HUDEP-2 (cell line): ENCODE measurements around the gene SEC16B.

Experiments
- DNase-seq, 76 experiments: peaks; one replicate each; lab custom pipeline; 2025; ENCODE audit not compliant: unreplicated experiment in 76 of 76; lab: John Stamatoyannopoulos, UW

SEC16B gene

DNA sequence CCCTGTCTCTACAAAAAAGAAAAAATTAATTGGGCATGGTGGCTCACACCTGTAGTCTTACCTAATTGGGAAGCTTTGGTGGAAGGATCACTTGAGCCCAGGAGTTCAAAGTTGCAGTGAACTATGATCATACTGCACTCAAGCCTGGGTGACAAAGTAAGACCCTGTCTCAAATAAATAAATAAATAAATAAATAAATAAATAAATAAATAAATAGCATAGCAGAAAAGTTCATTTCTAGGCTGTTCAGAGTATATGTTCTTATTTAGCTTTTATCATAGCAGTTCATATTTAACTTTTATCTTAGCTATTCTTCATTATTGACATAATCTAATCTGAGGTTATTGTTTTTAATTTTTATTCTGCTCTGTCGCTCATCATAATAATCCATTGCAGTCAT lies 8.7 kb upstream of the SEC16B start:
- no peak for DNase-seq

DNA sequence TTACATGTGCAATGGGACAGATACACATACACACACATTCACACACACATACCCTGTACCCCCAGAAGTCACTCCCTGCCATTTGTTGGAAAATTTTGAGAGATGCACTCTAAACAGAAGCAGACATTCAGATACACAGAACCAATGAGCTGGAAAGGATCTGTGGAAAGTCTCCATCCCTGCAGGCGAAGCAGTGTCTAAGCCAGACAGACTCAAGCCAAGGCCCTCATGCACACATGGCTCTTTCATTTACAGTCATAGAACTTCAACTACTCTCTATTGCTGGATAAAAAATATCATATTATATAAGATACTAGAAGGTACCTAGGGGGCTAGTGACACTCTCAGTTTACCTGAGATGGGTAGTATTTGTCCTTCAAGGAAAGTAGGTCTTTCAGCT lies 7.3 kb upstream of the SEC16B start:
- DNase-seq: no peak

DNA sequence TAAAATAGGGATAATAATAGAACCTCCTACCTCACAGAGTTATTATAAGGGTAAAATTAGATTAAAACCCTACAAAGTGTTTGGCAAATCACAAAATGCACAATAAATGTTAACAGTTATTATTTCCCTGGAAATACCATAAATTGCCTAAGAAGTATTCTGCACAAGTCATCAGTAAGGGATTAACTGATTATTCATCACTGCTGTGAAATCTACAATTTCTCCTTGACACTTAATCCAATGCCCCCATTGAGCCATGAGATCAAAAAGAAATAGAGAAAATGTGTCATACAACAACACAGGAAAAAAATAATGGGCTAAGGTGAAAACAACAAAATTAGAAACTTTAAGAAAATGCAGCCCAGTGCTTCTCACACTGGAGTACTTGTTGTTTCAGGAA lies 6.7 kb upstream of the SEC16B start:
- no peak for DNase-seq

DNA sequence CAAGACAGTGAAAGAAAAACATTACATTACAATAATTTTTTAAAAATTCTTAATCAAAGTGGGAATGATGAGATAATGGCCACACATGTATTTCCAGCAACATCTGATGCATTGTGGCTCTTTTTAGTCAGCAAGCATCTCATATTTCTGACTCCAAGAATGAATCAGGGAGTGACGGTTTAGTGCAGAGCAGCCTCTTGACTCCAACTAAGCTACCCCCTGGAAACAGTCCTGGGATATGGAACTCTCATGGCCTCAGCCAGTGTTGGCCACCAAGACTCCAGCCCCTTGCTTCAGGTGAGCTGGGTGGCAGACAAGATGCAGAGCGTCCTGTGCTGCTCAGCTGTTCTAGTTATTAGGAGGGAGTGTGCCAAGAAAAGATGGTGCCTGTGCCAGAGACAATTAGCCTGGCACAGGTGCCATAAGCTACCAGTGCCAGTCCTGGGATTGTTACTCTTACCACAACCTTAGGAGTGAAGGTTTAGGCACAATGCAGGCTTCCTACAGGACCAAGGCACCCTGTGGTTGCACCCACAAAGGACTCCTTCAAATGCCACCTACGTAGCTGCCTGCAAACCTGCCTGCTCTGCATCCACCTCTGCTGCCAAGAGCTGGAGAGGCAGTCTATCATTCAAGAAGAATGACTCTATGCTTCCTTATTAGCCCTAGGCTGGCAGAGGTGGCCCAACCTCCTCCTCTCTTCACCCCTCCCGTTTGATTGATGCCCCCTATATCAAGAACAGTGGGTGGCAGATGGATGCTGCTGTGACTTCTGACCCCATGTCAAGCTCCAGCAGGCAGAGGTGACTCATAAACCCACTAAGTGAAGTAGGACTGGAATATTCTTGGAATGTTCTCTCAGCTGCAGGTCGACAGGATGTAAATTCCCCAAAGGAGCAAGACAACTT lies 6.0 kb upstream of the SEC16B start:
- no peak for DNase-seq

DNA sequence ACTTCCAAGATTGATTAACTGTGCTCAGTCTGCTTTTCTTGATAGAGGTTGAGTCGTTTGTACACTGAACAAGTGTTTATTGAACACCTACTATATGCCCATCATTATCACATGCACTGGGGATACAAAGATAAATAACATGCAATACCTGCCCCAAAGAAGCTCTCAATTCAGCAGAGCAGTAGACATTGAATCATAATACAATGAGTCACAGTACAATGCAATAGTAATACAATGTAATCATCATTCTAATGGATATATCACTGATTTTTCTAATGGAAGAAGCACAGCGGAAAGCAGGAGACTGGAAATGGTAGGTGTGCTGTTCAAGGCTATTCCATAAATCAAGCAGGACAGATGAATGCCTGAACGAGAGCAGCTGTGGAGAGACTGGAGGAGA lies 3.7 kb upstream of the SEC16B start:
- no peak for DNase-seq

DNA sequence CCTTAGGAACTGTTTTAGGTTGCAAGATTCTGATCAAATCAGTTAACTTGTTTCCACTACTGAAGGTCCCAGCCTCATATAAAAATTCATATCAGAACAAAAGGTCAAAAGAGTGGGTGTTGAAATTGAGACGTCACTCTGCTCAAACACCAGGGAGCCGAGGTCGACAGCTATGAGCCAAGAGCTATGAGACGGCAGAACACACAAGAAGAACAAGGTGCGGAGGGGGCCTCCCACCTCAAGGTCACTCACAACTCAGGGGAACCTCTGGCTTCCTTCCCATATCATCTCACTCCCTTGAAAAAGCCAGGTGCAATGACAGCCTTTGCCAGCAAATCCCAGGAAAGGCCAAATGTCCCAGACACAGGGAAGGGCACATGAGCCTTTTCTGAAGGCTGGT lies 749 bp downstream of the SEC16B start:
- no peak for DNase-seq

DNA sequence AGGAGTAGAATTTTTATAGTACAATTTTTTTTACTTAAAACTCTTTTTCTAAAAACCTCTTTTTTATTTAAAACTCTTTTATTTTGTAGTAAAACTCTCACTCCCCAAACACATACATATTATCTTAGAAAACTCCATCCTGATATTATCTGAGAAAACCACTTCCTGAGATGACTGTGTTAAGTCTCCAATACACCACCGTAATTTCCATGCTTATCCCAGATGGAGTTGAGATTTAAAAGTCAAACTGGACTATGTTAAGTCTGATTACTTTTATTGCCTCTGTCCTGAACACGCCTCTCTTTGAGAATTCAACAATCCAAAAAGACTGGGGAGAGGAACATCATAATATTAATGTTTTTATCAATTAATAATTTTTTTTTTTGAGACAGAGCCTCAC lies 3.7 kb downstream of the SEC16B start:
- no peak for DNase-seq

DNA sequence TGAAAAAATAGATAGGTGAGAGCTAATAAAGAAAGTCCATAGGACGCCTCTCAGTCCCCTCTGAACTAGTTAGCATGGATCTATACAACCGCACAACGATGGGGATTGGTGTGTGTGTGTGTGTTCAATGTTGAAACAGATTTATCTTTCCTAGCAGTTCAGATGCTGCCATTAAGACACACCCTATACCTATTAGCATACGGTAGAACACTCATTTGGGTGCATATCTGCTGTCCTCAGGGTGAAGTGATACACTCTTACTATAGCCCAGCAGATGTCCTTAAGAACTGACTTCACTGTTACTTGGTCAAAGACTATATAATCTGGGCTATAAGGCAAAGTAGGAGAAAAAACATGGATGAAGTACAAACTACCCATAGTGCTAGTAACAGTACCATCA lies 4.6 kb downstream of the SEC16B start:
- no peak for DNase-seq

DNA sequence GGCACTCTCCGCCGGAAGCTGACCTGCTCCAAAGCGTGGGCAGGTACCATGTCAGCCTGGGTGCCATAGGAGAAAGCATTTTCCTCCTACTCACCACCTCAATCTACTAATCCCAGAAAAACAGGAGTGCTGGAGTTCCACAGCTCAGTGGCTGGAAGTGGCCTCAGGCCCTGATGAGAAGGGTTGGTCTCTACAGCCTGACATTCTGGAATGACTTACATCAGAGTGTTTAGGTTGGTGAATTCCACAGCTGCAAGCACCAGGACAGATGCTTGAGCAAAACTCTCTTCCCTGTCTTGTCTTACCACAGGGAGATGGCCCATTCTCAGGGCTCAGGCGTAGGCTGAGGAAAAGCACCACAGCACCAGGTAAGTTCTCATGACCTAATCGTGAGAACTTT lies 5.5 kb downstream of the SEC16B start:
- no peak for DNase-seq

DNA sequence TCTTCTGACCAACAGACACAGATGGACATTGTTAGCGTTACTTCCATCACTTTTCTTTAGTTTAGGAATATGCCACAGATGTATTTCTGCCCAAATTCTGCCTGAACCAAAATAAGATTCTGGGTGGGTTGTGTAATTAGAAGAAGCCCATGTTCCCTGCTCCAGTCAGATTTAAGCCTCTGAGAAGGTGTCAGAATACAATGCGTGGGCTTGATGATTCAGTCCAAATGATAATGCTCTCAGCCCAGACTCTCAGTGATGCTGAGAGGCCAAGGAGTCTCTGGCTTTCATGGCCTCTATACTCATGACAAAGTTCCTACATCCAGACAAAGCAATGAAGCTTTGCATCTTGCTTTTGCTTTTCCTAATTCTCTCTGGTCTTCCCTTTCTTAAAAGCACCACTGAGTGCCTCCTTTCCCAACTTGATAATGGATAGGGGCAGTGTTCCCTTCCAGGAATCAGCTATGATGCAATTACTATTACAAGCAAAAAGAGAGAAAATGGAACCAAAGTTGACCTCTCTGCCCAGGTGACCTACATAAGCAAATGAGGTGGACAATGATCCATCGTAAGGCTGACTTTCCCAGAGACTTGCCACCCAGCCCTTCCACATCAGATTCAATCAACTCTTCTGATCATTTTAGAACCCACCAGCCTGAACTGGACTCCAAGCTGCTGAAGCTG lies 8.8 kb downstream of the SEC16B start:
- DNase-seq: no peak

DNA sequence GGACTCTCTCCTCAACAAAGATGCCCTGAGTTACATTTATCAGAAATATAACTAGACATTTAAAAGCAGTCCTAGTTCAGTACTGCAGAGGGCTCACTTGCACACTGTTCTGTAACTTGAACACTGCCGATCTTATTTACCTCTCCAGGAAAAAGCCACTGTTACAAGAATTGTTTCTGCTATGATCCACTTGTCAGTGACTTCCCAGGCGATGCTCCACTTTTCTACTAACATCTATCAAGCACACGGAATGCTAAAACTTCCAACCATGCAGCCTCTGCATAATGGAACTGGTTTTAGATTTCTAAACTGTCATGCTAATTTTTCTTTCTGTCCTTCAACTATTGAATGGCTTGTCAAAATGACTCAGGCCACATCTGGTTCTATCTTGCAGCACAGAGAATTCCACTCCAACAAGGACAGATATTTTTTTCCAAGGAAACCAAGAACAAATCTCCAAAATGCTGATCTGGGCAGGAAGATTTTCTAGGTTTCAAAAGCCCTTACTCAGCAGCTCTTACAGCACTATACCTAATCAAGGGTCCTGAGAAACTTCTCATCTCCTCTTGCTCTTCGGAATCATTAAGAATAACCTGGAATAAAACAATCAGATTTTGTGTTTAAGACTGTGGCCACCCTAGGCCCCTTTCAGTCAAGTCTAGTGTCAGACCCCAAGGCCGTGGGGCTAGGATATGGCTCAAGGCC lies 9.9 kb downstream of the SEC16B start:
- DNase-seq: no peak

DNA sequence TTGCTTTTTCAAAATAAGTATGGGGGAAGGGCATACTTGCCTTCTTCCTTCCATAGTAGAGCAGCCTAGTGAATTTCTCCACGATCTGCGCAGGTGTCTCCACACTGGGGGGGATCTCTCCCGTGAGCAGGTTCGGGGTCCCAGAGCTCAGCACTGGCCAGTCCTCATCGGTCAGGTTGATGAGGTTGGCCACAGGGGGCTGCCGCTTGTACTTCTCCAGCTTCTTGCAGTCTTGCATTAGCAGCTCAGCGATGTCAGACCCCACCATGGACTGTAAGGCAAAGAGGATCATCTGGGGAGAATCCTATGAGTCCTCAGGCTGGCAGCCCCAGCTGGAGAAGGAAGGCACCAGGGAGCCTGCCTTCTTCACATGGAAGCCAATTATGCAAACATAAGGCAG lies 11.8 kb downstream of the SEC16B start:
- no peak for DNase-seq

DNA sequence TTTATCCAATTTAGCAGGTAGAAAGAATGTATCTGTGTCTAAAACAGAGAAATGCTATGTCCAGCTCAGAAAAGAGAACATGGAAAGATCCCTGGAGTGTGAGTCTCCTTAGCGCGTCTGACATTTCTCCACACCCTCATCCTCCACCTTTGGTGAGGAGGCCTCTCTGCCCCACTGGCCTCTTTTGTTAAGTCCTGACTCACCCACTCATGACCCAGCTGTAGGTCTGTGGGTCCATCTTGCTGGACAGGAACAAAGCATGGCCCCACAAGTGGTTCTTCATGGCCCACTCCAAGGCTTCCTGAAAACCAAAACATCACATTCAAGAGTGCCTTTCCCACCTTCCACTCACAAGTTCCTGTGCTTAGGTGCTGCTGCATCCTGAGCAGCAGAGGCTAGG lies 15.8 kb downstream of the SEC16B start:
- DNase-seq: no peak

DNA sequence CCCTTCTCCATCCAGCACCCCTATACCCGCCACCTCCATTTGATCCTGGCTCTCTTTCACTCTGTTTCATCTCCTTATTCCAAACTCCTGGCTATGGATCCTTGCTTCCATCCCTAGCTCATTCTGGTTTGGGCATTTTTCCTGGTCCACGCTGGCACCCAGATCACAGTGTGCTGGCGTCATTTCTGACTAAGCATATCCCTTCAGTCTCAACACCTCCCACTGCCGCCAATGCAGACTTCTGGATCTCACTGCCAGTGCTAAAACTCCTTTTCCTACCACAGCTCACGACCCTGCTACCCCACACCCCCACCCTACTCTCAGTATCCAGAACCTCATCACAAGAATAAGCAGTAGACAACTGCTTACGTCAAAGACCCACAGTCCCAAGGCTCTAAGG lies 16.3 kb downstream of the SEC16B start:
- DNase-seq: no peak

DNA sequence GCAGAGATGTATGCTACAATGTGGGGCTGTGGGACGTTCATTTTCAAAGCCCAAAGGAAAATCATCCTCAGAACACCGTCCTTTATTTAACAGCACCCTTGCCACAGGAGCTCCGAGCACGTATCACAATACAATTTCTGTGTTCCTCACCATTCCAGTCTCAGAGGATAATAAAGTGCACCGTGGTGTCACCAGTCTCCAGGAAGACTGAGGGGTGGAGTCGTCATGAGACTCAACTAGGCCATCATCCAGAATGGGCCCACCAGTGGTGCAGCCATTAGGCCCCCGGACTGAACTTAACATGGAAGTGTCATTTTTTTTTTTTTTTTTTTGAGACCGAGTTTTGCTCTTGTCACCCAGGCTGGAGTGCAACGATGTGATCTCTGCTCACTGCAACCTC lies 17.2 kb downstream of the SEC16B start:
- no peak for DNase-seq

DNA sequence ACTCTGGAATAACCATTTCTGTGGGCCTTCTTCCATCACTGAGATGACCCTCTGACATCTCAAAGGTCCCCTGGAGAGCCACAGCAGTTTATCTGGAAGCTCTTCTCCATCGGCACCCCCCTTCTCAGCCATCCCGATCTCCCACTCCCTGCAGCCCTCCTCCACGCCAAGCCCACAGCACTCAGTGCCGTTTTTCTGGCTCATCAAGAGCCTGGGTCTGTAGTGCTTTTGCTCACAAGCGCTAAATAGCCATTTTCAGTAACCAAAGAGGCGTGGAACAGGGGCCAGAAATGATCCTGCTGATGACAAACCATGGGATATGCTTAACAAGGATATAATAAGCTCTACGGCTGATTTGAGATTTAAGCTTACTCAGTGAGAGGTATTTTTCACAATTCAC lies 17.6 kb downstream of the SEC16B start:
- no peak for DNase-seq

DNA sequence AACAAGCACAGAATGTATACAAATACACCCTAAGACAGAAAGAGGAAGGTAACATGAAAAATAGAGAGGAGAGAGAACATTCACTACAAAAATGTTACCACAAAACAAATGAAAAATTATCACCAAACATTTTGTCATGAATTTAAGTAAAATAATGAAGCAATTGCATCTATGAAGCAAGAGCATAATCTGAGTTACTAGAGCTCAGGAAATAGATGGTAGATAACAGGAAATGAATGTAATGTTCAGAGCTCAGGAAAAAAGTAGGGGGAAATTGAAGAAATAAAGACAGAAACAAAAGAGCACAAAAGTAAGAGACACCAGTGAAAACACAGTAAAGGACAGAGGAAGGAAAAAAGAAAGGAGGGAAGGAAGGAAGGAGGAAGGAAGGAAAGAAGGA lies 19.4 kb downstream of the SEC16B start:
- DNase-seq: no peak

DNA sequence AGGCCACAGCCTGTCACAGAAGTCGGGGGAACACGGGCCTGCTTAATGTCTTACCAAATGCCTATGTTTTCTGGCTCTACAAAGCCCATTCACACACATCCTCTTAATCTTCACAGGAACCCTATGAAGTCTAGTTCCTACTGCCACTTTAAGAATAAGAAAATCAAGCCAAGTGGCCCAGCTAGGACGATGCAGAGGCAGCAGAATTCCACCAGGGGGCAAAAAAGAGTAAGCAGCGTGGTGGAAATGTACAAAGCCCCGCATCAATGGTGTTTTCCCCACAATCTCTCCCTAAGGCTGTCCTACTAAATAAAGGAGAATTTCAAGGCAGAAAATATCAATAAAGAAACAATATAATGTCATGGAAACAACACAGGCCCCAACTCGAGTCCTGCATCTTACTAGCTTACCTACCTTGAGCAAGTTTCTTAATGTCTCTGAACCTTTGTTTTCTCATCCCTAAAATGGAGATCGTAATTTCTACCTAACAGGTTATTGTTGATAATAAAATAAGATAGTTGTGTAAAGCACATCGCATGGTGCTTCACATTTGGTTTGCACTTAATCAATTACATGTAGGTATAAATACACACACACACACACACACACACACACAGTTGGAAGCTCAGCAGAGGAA lies 21.4 kb downstream of the SEC16B start:
- peak in 32 of 76 experiments; percentile 1 to 52 (median 15) for DNase-seq

DNA sequence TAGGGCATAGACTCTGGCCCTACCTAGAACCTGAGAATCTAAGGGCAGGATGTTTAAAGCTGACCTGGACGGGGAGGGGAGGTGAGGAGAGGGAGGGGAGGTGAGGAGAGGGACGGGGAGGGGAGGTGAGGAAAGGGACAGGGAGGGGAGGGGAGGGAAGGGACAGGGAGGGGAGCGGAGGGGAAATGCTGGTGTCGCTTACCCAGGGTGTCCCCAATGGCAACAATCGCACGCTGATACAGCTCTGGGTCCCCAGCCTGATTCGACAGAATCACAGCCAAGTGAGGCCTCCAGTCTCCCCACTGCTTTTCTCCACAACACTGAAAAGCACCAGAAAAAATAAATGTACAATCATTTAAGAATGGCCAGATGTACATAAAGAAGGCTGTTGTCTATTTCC lies 22.2 kb downstream of the SEC16B start:
- no peak for DNase-seq

DNA sequence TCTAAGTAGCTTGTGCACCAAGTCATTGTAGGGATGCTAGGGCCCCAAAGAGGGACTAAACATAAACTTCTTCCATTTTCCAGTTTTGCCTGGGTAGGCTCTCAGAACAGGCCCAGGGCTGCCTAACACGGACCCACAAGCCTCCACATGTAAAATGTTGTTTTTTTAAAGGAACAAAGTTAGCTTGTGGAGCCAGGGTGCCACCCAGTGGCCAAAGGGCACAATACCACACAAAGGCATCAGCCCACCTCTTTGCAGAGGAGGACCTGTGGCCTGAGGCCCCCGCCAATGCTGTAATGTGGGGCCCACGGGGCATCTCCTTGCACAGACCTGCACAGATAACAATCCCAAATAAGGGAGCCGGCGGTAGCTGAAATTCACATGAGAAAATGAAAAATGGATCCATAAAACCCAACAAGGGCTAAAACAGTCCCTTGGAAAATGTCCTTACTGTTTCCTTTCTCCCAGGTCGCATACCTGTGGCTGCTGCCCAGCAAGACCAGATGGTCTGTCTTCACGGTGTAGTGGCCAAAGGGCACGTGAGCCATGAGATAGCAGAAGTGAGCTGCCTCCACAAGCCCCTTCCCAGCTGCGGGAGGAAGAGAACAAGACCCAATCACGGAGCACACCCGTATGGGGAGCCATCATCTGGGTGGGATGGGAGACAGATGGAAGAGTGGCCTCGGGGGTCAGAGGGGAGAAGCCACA lies 23.8 kb downstream of the SEC16B start:
- DNase-seq: peak in 35 of 76 experiments; percentile 2 to 54 (median 18)
